Measurements from ENCODE around the gene LMBRD2.
"Not testable (repeated sequence)": the region's sequence is repeated elsewhere in the genome, so short reads cannot be mapped to it uniquely, and the experiment has no call there.

Gene LMBRD2

GRCh38 chr5:36151434-36152323 lies at the start of gene LMBRD2, which contains the start of gene SKP2:
Gene LMBRD2, minus strand, starts transcription at chr5:36151887. Its CDS starts 8,538 bp downstream, at chr5:36143349.
Gene SKP2, plus strand, starts transcription at chr5:36152111. Its CDS starts 152 bp downstream, at chr5:36152263.
- peak; percentile 97 for DNase-seq

GRCh38 chr5:36200513-36200912 lies 48.8 kb upstream of the LMBRD2 start:
- DNase-seq: no peak

GRCh38 chr5:36199620-36200019 lies 47.9 kb upstream of the LMBRD2 start:
- DNase-seq: no peak

GRCh38 chr5:36198783-36199182 lies 47.1 kb upstream of the LMBRD2 start:
- not testable (repeated sequence) for DNase-seq

GRCh38 chr5:36198281-36198680 lies 46.6 kb upstream of the LMBRD2 start:
- no peak for DNase-seq

- DNase-seq: no peak
Measured at GRCh38 chr5:36193746-36194145, 42.1 kb upstream of the LMBRD2 start.

GRCh38 chr5:36184408-36184807 lies 32.7 kb upstream of the LMBRD2 start:
- not testable (repeated sequence) for DNase-seq

GRCh38 chr5:36181774-36182173 lies 30.1 kb upstream of the LMBRD2 start:
- no peak for DNase-seq

GRCh38 chr5:36180556-36181350 lies 29.1 kb upstream of the LMBRD2 start:
- DNase-seq: no peak

GRCh38 chr5:36179950-36180349 lies 28.3 kb upstream of the LMBRD2 start:
- DNase-seq: no peak

GRCh38 chr5:36178524-36178890 lies 26.8 kb upstream of the LMBRD2 start:
- DNase-seq: no peak

GRCh38 chr5:36177715-36178523 lies 26.2 kb upstream of the LMBRD2 start:
- DNase-seq: peak; percentile 61

- no peak for DNase-seq
Measured at GRCh38 chr5:36177154-36177553, 25.5 kb upstream of the LMBRD2 start.

GRCh38 chr5:36175043-36175442 lies 23.4 kb upstream of the LMBRD2 start:
- no peak for DNase-seq

- no peak for DNase-seq
Measured at GRCh38 chr5:36174119-36174518, 22.4 kb upstream of the LMBRD2 start.

GRCh38 chr5:36173426-36173825 lies 21.7 kb upstream of the LMBRD2 start:
- no peak for DNase-seq

GRCh38 chr5:36172599-36172998 lies 20.9 kb upstream of the LMBRD2 start:
- DNase-seq: no peak

GRCh38 chr5:36170832-36171424 lies 19.2 kb upstream of the LMBRD2 start:
- DNase-seq: no peak

- DNase-seq: no peak
Measured at GRCh38 chr5:36168737-36169136, 17.1 kb upstream of the LMBRD2 start.

- peak; percentile 63 for DNase-seq
Measured at GRCh38 chr5:36164461-36164860, 12.8 kb upstream of the LMBRD2 start.

- DNase-seq: no peak
Measured at GRCh38 chr5:36162810-36163486, 11.3 kb upstream of the LMBRD2 start.

GRCh38 chr5:36161361-36161760 lies 9.7 kb upstream of the LMBRD2 start:
- DNase-seq: no peak
